T-helper 1 cell (primary cell): ENCODE results near the gene NEURL1.

Experiments used
- DNase-seq, 5 donors: peaks; one replicate each; pipeline ENCODE4 v3.0.0-alpha.2; 2012 to 2020

The NEURL1 gene

GRCh38 chr10:103568505-103568904 is 75.0 kb downstream of the NEURL1 start:
- no peak for DNase-seq

- no peak for DNase-seq
These were observed 76.4 kb downstream of the NEURL1 start for GRCh38 chr10:103569896-103570295.

GRCh38 chr10:103570844-103571655 is 77.5 kb downstream of the NEURL1 start:
- no peak for DNase-seq

- DNase-seq = no peak
These were observed 78.1 kb downstream of the NEURL1 start for GRCh38 chr10:103571656-103571975.

GRCh38 chr10:103572347-103573204 is 79.1 kb downstream of the NEURL1 start:
- DNase-seq = no peak

- DNase-seq = no peak
These were observed 79.6 kb downstream of the NEURL1 start for GRCh38 chr10:103573205-103573487.

- DNase-seq = no peak
These were observed 80.9 kb downstream of the NEURL1 start for GRCh38 chr10:103574097-103575061.

GRCh38 chr10:103575416-103576075 is 82.0 kb downstream of the NEURL1 start:
- DNase-seq = no peak

GRCh38 chr10:103576076-103576471 is 82.6 kb downstream of the NEURL1 start:
- DNase-seq = no peak

- no peak for DNase-seq
These were observed 83.4 kb downstream of the NEURL1 start for GRCh38 chr10:103576862-103577261.

GRCh38 chr10:103578782-103579382 is 85.4 kb downstream of the NEURL1 start:
- DNase-seq = peak in 1 of 5 donors; percentile 4

GRCh38 chr10:103580011-103580410 is 86.5 kb downstream of the NEURL1 start:
- DNase-seq = no peak

- no peak for DNase-seq
These were observed 86.9 kb downstream of the NEURL1 start for GRCh38 chr10:103580430-103580829.

- DNase-seq = no peak
These were observed 88.0 kb downstream of the NEURL1 start for GRCh38 chr10:103581499-103581898.

- no peak for DNase-seq
These were observed 89.0 kb downstream of the NEURL1 start for GRCh38 chr10:103582331-103583123.

GRCh38 chr10:103583871-103584215 is 90.3 kb downstream of the NEURL1 start:
- DNase-seq = no peak

- DNase-seq = peak; percentile 43 to 84 (median 53)
These were observed 90.9 kb downstream of the NEURL1 start for GRCh38 chr10:103584216-103585010.

GRCh38 chr10:103585011-103585405 is 91.5 kb downstream of the NEURL1 start:
- DNase-seq = no peak

GRCh38 chr10:103587073-103587472 is 93.6 kb downstream of the NEURL1 start:
- DNase-seq = no peak

- no peak for DNase-seq
These were observed 95.6 kb downstream of the NEURL1 start for GRCh38 chr10:103589074-103589630.
